K562 (cell line): ENCODE measurements around the gene ITGAL. TPM values are rescaled to one million over a fixed set of nuclear protein-coding genes. Genes with fewer than 3 reads are reported as not detected.

Experiments
- ASH1L ChIP-seq: fragments of 450-650 bp; IDR thresholded peaks from 2 replicates; pipeline ENCODE4 v1.6.1; 2018; ENCODE audit warnings: borderline replicate concordance, mild to moderate bottlenecking, low read depth; ENCODE audit not compliant: partially characterized antibody
- BMI1 ChIP-seq: fragments of 150-350 bp; IDR thresholded peaks from 2 replicates; pipeline ENCODE4 v1.6.1; 2014; ENCODE audit warnings: low read length
- CREM ChIP-seq: IDR thresholded peaks from 2 replicates; pipeline ENCODE4 v1.6.1; 2014; ENCODE audit warnings: antibody characterized with exemption, low read depth
- ERF ChIP-seq: fragments of 450-650 bp; formaldehyde crosslinking; IDR thresholded peaks from 2 replicates; pipeline ENCODE4 v1.4.0; 2020; ENCODE audit warnings: mild to moderate bottlenecking, mixed read lengths
- ETV1 ChIP-seq: fragments of 450-650 bp; conservative IDR thresholded peaks from 2 replicates; pipeline ENCODE4 v1.6.1; 2016; ENCODE audit warnings: missing genetic modification characterization, control low read depth, low read depth, missing compliant biosample characterization
- GABPA ChIP-seq: fragments of 200-800 bp; sonication (Bioruptor generic); conservative IDR thresholded peaks from 2 replicates; pipeline ENCODE4 v1.6.1; 2016; ENCODE audit warnings: low read depth, missing genetic modification characterization, missing compliant biosample characterization
- GTF2A2 ChIP-seq: IDR thresholded peaks from 2 replicates; pipeline ENCODE4 v1.6.1; 2016; ENCODE audit warnings: mild to moderate bottlenecking, missing genetic modification characterization, missing compliant biosample characterization
- HOXB6 ChIP-seq: fragments of 250-450 bp; sonication (Bioruptor Pico); IDR thresholded peaks from 2 replicates; pipeline ENCODE4 v1.5.1; 2022; ENCODE audit warnings: mild to moderate bottlenecking, borderline replicate concordance
- NCOA2 ChIP-seq, 2 experiments: fragments of 450-650 bp; IDR thresholded peaks; 2 replicates each; pipeline ENCODE4 v1.6.1; 2018; ENCODE audit warnings: mild to moderate bottlenecking in 2 of 2, moderate library complexity in 1 of 2; ENCODE audit not compliant: partially characterized antibody in 2 of 2
- NR2F6 ChIP-seq: fragments of 450-650 bp; formaldehyde crosslinking; IDR thresholded peaks from 2 replicates; pipeline ENCODE4 v1.4.0; 2020; ENCODE audit warnings: mild to moderate bottlenecking
- POLR2AphosphoS2 ChIP-seq: IDR thresholded peaks from 2 replicates; pipeline ENCODE4 v1.6.1; 2012; ENCODE audit warnings: low read length, improper control_type of control experiment
- POLR2G ChIP-seq: fragments of 200-400 bp; formaldehyde crosslinking; IDR thresholded peaks from 2 replicates; pipeline ENCODE4 v1.6.1; 2017; ENCODE audit warnings: low read depth, mild to moderate bottlenecking, antibody characterized with exemption, low read length, moderate library complexity
- SETDB1 ChIP-seq: IDR thresholded peaks from one replicate; pipeline ENCODE4 v1.6.1; 2012; ENCODE audit warnings: low read length, control low read depth, inconsistent platforms
- SLC30A9 ChIP-seq: fragments of 250-450 bp; sonication (Bioruptor Pico); IDR thresholded peaks from 2 replicates; pipeline ENCODE4 v1.8.0; 2022; ENCODE audit warnings: mild to moderate bottlenecking, moderate library complexity
- SMARCC2 ChIP-seq: fragments of 450-650 bp; IDR thresholded peaks from 2 replicates; pipeline ENCODE4 v1.6.1; 2017; ENCODE audit warnings: antibody characterized with exemption, moderate library complexity, mild to moderate bottlenecking, low read depth
- THRAP3 ChIP-seq: fragments of 450-650 bp; IDR thresholded peaks from 2 replicates; pipeline ENCODE4 v1.6.1; 2016; ENCODE audit warnings: mild to moderate bottlenecking, inconsistent platforms, borderline replicate concordance
- ZNF165 ChIP-seq: fragments of 250-450 bp; sonication (Bioruptor Pico); IDR thresholded peaks from 2 replicates; pipeline ENCODE4 v1.4.0; 2020; ENCODE audit warnings: borderline replicate concordance
- ZNF282 ChIP-seq: sonication (generic); formaldehyde crosslinking; IDR thresholded peaks from 2 replicates; pipeline ENCODE4 v1.8.1; 2023; ENCODE audit warnings: missing genetic modification reagents
- ZNF551 ChIP-seq: fragments of 250-450 bp; sonication (Bioruptor Pico); IDR thresholded peaks from 2 replicates; pipeline ENCODE4 v1.5.0; 2021; ENCODE audit warnings: mild to moderate bottlenecking, moderate library complexity
- polyA plus RNA-seq, 8 experiments: library from polyadenylated mRNA; depleted of rRNA in 4 of 8; stranded (reverse) in 5 of 8; unstranded in 3 of 8; fragments of >200 nt; fragmentation: Nextera tagmentation in 2 of 8; fragmentation: Illumina TruSeq in 1 of 8; extraction: Ambion mirVana in 2 of 8; extraction: Trizol in 1 of 8; gene quantifications; 2 replicates each; pipeline versions ENCODE4 v1.2.1 to v1.2.3, GENCODE V29; 2011 to 2014; ENCODE audit warnings: inconsistent platforms in 1 of 8, missing spikeins in 1 of 8
- total RNA-seq, 7 experiments: library from RNA; depleted of rRNA in 6 of 7; stranded (reverse); fragments of >200 nt in 6 of 7; fragmentation: Illumina TruSeq in 2 of 7; extraction: Trizol in 2 of 7; gene quantifications; 2 replicates each; pipeline versions ENCODE4 v1.2.1 to v1.2.3, GENCODE V29; 2011 to 2021; ENCODE audit warnings: low replicate concordance in 1 of 7
- TF ChIP-seq, protein P1 (sequence below): IDR thresholded peaks from 2 replicates; pipeline ENCODE4 v1.6.1; 2014; ENCODE audit warnings: antibody characterized with exemption
- TF ChIP-seq, protein P2 (sequence below): fragments of 450-650 bp; formaldehyde crosslinking; IDR thresholded peaks from 2 replicates; pipeline ENCODE4 v1.4.0; 2020; ENCODE audit warnings: mild to moderate bottlenecking, mixed read lengths
- TF ChIP-seq, protein P3 (sequence below): sonication (generic); formaldehyde crosslinking; IDR thresholded peaks from 2 replicates; pipeline ENCODE4 v1.4.0; 2020; ENCODE audit warnings: mild to moderate bottlenecking, missing genetic modification reagents
- TF ChIP-seq, protein P4 (sequence below): conservative IDR thresholded peaks from 2 replicates; pipeline ENCODE4 v1.6.1; 2011; ENCODE audit warnings: low read depth, mild to moderate bottlenecking, low read length; ENCODE audit not compliant: control insufficient read depth

The ITGAL gene
- total and polyA plus RNA-seq, 9 of the 15 experiments (the other 6 are each of a cell fraction or from before 2014, with no cell fraction given): 0.01 to 0.53 TPM; not detected in 7

DNA sequence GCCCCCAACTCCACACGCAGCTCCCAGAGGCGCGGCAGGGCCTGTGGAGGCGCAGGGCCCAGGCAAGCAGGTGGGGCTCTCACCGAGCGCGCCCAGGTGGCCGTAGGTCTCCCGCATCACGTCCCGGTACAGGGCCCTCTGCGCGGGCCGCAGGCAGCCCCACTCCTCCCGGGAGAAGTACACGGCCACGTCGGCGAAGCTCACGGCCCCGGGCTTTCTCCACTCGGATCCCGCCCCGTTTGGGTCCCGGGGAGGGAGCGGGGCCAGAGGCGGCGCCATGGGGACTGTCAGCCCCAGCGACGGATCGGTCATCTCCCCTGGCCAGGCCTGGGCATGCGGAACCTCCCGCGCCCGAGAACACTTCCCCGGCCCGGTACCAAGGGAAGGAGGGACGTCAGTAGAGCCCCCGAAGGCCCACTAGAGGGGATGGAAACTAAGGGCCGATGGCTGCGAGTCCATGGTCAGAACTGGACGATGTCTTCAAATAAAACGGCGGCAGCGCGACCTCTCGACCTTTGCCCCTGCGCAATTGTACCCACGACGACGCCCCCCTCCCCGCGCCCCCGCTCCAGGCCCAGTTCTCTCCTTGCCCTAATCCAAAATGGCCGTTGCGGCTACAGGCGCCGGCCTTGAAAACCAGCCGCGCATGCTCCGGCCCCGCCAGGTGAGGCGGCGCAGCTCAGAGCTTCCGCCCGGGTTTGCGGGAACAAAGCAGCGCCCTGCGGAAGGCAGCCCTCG, 62.0 kb downstream of the ITGAL start, which contains the start of gene ZNF747 (continued):
- TF ChIP-seq ZNF282 (CRISPR knock-in tag): no peak
- no peak; the same call in 1 of the 2 replicates for TF ChIP-seq GTF2A2 (tag)
- no peak for TF ChIP-seq ZNF165
- TF ChIP-seq, protein P1, sequence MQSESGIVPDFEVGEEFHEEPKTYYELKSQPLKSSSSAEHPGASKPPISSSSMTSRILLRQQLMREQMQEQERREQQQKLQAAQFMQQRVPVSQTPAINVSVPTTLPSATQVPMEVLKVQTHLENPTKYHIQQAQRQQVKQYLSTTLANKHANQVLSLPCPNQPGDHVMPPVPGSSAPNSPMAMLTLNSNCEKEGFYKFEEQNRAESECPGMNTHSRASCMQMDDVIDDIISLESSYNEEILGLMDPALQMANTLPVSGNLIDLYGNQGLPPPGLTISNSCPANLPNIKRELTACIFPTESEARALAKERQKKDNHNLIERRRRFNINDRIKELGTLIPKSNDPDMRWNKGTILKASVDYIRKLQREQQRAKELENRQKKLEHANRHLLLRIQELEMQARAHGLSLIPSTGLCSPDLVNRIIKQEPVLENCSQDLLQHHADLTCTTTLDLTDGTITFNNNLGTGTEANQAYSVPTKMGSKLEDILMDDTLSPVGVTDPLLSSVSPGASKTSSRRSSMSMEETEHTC: no peak
- TF ChIP-seq GABPA (tag): peak; percentile 88
- TF ChIP-seq POLR2AphosphoS2: no peak
- TF ChIP-seq THRAP3: 0 out of 2 replicates have a peak, but pooled peaks have one; percentile 72
- TF ChIP-seq ASH1L: no peak
- TF ChIP-seq CREM: peak; percentile 60
- TF ChIP-seq NCOA2 (IDR thresholded peaks at IDR 0.05; ENCODE audit: partially characterized antibody in 2 of 2): no peak
- TF ChIP-seq SLC30A9: no peak
- no peak for TF ChIP-seq NR2F6 (CRISPR knock-in tag)
- no peak for TF ChIP-seq SMARCC2
- no peak for TF ChIP-seq HOXB6
- TF ChIP-seq POLR2G: peak; percentile 82
- TF ChIP-seq, protein P2, sequence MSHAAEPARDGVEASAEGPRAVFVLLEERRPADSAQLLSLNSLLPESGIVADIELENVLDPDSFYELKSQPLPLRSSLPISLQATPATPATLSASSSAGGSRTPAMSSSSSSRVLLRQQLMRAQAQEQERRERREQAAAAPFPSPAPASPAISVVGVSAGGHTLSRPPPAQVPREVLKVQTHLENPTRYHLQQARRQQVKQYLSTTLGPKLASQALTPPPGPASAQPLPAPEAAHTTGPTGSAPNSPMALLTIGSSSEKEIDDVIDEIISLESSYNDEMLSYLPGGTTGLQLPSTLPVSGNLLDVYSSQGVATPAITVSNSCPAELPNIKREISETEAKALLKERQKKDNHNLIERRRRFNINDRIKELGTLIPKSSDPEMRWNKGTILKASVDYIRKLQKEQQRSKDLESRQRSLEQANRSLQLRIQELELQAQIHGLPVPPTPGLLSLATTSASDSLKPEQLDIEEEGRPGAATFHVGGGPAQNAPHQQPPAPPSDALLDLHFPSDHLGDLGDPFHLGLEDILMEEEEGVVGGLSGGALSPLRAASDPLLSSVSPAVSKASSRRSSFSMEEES (CRISPR knock-in tag): no peak
- TF ChIP-seq ERF (CRISPR knock-in tag): no peak
- no peak for TF ChIP-seq ZNF551 (CRISPR knock-in tag)
- TF ChIP-seq, protein P3, sequence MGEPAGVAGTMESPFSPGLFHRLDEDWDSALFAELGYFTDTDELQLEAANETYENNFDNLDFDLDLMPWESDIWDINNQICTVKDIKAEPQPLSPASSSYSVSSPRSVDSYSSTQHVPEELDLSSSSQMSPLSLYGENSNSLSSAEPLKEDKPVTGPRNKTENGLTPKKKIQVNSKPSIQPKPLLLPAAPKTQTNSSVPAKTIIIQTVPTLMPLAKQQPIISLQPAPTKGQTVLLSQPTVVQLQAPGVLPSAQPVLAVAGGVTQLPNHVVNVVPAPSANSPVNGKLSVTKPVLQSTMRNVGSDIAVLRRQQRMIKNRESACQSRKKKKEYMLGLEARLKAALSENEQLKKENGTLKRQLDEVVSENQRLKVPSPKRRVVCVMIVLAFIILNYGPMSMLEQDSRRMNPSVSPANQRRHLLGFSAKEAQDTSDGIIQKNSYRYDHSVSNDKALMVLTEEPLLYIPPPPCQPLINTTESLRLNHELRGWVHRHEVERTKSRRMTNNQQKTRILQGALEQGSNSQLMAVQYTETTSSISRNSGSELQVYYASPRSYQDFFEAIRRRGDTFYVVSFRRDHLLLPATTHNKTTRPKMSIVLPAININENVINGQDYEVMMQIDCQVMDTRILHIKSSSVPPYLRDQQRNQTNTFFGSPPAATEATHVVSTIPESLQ (CRISPR knock-in tag): no peak
- peak; percentile 36; the same call in 1 of the 2 replicates for TF ChIP-seq ETV1 (tag)
- TF ChIP-seq BMI1: no peak
- TF ChIP-seq, protein P4, sequence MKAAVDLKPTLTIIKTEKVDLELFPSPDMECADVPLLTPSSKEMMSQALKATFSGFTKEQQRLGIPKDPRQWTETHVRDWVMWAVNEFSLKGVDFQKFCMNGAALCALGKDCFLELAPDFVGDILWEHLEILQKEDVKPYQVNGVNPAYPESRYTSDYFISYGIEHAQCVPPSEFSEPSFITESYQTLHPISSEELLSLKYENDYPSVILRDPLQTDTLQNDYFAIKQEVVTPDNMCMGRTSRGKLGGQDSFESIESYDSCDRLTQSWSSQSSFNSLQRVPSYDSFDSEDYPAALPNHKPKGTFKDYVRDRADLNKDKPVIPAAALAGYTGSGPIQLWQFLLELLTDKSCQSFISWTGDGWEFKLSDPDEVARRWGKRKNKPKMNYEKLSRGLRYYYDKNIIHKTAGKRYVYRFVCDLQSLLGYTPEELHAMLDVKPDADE: peak; percentile 73; the same call in 1 of the 2 replicates
- TF ChIP-seq SETDB1: no peak
